HepG2 (cell line): ENCODE measurements around the gene CLCNKA. TPM values are rescaled to one million over a fixed set of nuclear protein-coding genes. Genes with fewer than 3 reads are reported as not detected.

ENCODE experiments used
- HNF4A ChIP-seq: sonication (generic); formaldehyde crosslinking; IDR thresholded peaks from 2 replicates; pipeline ENCODE4 v1.4.0; 2020; ENCODE audit warnings: missing genetic modification reagents
- HNRNPL ChIP-seq: fragments of 200-400 bp; formaldehyde crosslinking; IDR thresholded peaks from 2 replicates; pipeline ENCODE4 v1.6.1; 2017; ENCODE audit warnings: mild to moderate bottlenecking, low read depth, low read length
- HOXA3 ChIP-seq: sonication (generic); formaldehyde crosslinking; IDR thresholded peaks from 2 replicates; pipeline ENCODE4 v1.5.0; 2020; ENCODE audit warnings: missing genetic modification reagents
- IRF2 ChIP-seq: IDR thresholded peaks from 2 replicates; pipeline ENCODE4 v1.6.1; 2018; ENCODE audit warnings: missing genetic modification reagents, missing compliant biosample characterization
- JDP2 ChIP-seq: sonication (generic); formaldehyde crosslinking; IDR thresholded peaks from 2 replicates; pipeline ENCODE4 v1.8.1; 2022; ENCODE audit warnings: missing genetic modification reagents, borderline replicate concordance
- MAFF ChIP-seq: IDR thresholded peaks from 2 replicates; pipeline ENCODE4 v1.6.1; 2011; ENCODE audit warnings: low read depth, low read length, improper control_type of control experiment
- MIXL1 ChIP-seq: IDR thresholded peaks from 2 replicates; pipeline ENCODE4 v1.6.1; 2016
- NBN ChIP-seq: fragments of 450-650 bp; conservative IDR thresholded peaks from 2 replicates; pipeline ENCODE4 v1.6.1; 2017
- PAXIP1 ChIP-seq: sonication (generic); formaldehyde crosslinking; conservative IDR thresholded peaks from 2 replicates; pipeline ENCODE4 v1.4.0; 2020; ENCODE audit warnings: mild to moderate bottlenecking, missing genetic modification reagents, moderate library complexity
- PHF21A ChIP-seq: sonication (generic); formaldehyde crosslinking; IDR thresholded peaks from 2 replicates; pipeline ENCODE4 v1.5.0; 2020; ENCODE audit warnings: mild to moderate bottlenecking, missing genetic modification reagents
- PRMT3 ChIP-seq: sonication (generic); formaldehyde crosslinking; IDR thresholded peaks from 2 replicates; pipeline ENCODE4 v1.8.1; 2022; ENCODE audit warnings: low read depth, mild to moderate bottlenecking, moderate library complexity, missing genetic modification reagents, borderline replicate concordance
- SIN3B ChIP-seq: fragments of 150-350 bp; IDR thresholded peaks from 2 replicates; pipeline ENCODE4 v1.6.1; 2014; ENCODE audit warnings: low read length
- SRY ChIP-seq: sonication (generic); formaldehyde crosslinking; IDR thresholded peaks from 2 replicates; pipeline ENCODE4 v1.8.0; 2022; ENCODE audit warnings: mild to moderate bottlenecking, missing genetic modification reagents
- THAP9 ChIP-seq: sonication (generic); formaldehyde crosslinking; IDR thresholded peaks from 2 replicates; pipeline ENCODE4; 2020; ENCODE audit warnings: missing genetic modification reagents, mild to moderate bottlenecking, borderline replicate concordance
- XRCC5 ChIP-seq: fragments of 200-400 bp; formaldehyde crosslinking; optimal IDR thresholded peaks from 2 replicates; pipeline ENCODE3; 2017; ENCODE audit warnings: mild to moderate bottlenecking, low read length
- ZFY ChIP-seq: sonication (generic); formaldehyde crosslinking; IDR thresholded peaks from 2 replicates; pipeline ENCODE4 v1.4.0; 2020; ENCODE audit warnings: missing genetic modification reagents
- ZIK1 ChIP-seq: sonication (generic); formaldehyde crosslinking; IDR thresholded peaks from 2 replicates; pipeline ENCODE4 v1.5.0; 2020; ENCODE audit warnings: mild to moderate bottlenecking, low read depth, missing genetic modification reagents, borderline replicate concordance
- ZNF205 ChIP-seq: IDR thresholded peaks from 2 replicates; pipeline ENCODE4 v1.6.1; 2018; ENCODE audit warnings: missing biosample characterization, missing genetic modification reagents
- ZNF207 ChIP-seq: fragments of 450-650 bp; IDR thresholded peaks from 2 replicates; pipeline ENCODE4 v1.6.1; 2016; ENCODE audit warnings: antibody characterized with exemption, borderline replicate concordance
- ZNF260 ChIP-seq: sonication (generic); formaldehyde crosslinking; IDR thresholded peaks from 2 replicates; pipeline ENCODE4 v1.4.0; 2020; ENCODE audit warnings: missing genetic modification reagents, low read depth, mild to moderate bottlenecking, borderline replicate concordance
- ZNF333 ChIP-seq: sonication (generic); formaldehyde crosslinking; IDR thresholded peaks from 2 replicates; pipeline ENCODE4 v1.4.0; 2020; ENCODE audit warnings: mild to moderate bottlenecking, missing genetic modification reagents, borderline replicate concordance
- ZNF543 ChIP-seq: sonication (generic); formaldehyde crosslinking; IDR thresholded peaks from 2 replicates; pipeline ENCODE4 v1.4.0; 2020; ENCODE audit warnings: mild to moderate bottlenecking, missing genetic modification reagents
- ZNF550 ChIP-seq: sonication (generic); formaldehyde crosslinking; IDR thresholded peaks from 2 replicates; pipeline ENCODE4 v1.4.0; 2020; ENCODE audit warnings: mild to moderate bottlenecking, missing genetic modification reagents, borderline replicate concordance
- ZNF619 ChIP-seq: sonication (generic); formaldehyde crosslinking; IDR thresholded peaks from 2 replicates; pipeline ENCODE4 v1.4.0; 2020; ENCODE audit warnings: mild to moderate bottlenecking, missing genetic modification reagents
- ZNF670 ChIP-seq: sonication (generic); formaldehyde crosslinking; IDR thresholded peaks from 2 replicates; pipeline ENCODE4 v1.8.0; 2022; ENCODE audit warnings: mild to moderate bottlenecking, missing genetic modification reagents, borderline replicate concordance
- polyA plus RNA-seq, 8 experiments: library from polyadenylated mRNA; depleted of rRNA in 3 of 8; stranded (reverse) in 7 of 8; unstranded in 1 of 8; fragments of >200 nt; fragmentation: Illumina TruSeq in 4 of 8; extraction: Trizol in 4 of 8; gene quantifications; 2 replicates each; pipeline versions ENCODE4 v1.2.1 to v1.2.3, GENCODE V29; 2011 to 2016; ENCODE audit warnings: low read depth in 4 of 8, missing spikeins in 1 of 8, mixed read lengths in 1 of 8; ENCODE audit not compliant: insufficient read depth in 1 of 8
- total RNA-seq, 5 experiments: library from RNA; depleted of rRNA; stranded (reverse); fragments of >200 nt; fragmentation: Illumina TruSeq; extraction: Trizol; gene quantifications; 2 replicates each; pipeline ENCODE4 v1.2.3, GENCODE V29; 2016; ENCODE audit warnings: low read depth in 1 of 5

Gene CLCNKA
- total and polyA plus RNA-seq, 2 of the 13 experiments (the other 11 are each of a cell fraction or from before 2014, with no cell fraction given): 0.03 TPM; not detected in 1

- TF ChIP-seq MIXL1 (peak; percentile 33; the same call in 1 of the 2 replicates), IRF2 (CRISPR knock-in tag) (no peak), HNF4A (CRISPR knock-in tag) (no peak), ZNF543 (CRISPR knock-in tag) (no peak), ZFY (CRISPR knock-in tag) (peak; percentile 45), HOXA3 (CRISPR knock-in tag) (peak; percentile 54), ZNF670 (peak; percentile 25; the same call in 1 of the 2 replicates), PHF21A (CRISPR knock-in tag) (no peak), HNRNPL (0 out of 2 replicates have a peak, but pooled peaks have one; percentile 51), ZNF619 (CRISPR knock-in tag) (no peak), PRMT3 (CRISPR knock-in tag) (0 out of 2 replicates have a peak, but pooled peaks have one; percentile 34), ZIK1 (CRISPR knock-in tag) (no peak), SIN3B (no peak), ZNF260 (CRISPR knock-in tag) (no peak), ZNF207 (no peak), ZNF333 (no peak), MAFF (no peak), JDP2 (no peak), ZNF550 (CRISPR knock-in tag) (no peak), THAP9 (CRISPR knock-in tag) (no peak), NBN (no peak), XRCC5 (peak; percentile 81), SRY (CRISPR knock-in tag) (no peak), ZNF205 (CRISPR knock-in tag) (0 out of 2 replicates have a peak, but pooled peaks have one; percentile 27), PAXIP1 (CRISPR knock-in tag) (no peak)
Observed at GRCh38 chr1:16017461-16018303, 4.2 kb upstream of the CLCNKA start, which contains the start of gene HSPB7 (continued).
